Right forelimb (tissue), 1 donor: ENCODE measurements around the gene KCNIP1.

Experiments
- DNase-seq: peaks from one replicate; pipeline ENCODE4 v3.0.0-alpha.2; 2018

KCNIP1 gene

GRCh38 chr5:170632266-170632984 is 128.6 kb downstream of the KCNIP1 start:
- DNase-seq: no peak

DNA sequence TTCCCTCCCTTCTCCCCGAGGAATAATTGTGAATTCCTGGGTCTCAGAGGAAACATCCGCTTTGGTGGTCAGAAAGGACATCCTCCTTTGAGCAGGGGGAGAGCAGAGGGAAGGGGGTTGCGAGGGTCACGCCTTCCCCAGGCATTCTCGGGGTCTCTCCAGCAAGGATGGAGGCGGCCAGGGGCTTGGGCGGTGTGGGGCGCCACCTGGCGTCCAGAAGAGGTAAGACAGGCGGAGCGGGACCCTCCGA is 129.1 kb downstream of the KCNIP1 start:
- DNase-seq: no peak

- peak; percentile 89 for DNase-seq
Observed at GRCh38 chr5:170633235-170634081, 129.6 kb downstream of the KCNIP1 start.

DNA sequence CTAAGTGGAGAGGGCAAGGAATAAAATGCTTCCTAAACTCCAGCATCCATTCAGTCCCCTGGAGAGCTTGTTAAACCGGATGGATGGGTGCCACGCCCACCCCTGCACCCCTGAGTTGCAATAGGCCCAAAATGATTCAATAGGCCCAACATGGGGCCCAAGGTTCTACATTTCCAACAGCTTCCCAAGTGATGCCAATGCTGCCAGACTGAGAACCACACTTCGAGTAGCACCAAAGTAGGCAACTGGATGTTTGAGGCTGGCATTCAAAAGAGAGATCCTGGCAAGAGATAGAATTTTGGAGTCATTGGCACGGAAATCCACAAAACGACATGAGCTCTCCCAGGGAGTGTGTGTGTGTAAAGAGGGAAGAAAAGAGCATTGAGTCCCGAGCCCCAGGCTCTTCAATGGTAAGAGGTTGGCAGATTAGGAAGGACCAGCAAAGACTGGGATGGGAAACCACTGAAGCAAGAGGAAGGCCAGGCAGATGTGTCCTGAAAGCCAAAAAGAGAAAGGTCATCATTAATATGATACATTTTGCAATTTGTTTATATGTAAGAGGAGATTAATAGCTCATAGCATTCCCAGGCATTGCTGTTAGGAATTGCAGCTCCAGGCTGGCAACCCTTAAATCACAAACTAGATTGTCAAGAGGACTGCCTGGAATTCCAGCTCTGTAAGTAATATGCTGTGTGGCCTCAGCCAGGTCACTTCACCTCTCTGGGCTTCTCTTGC is 130.6 kb downstream of the KCNIP1 start:
- no peak for DNase-seq

DNA sequence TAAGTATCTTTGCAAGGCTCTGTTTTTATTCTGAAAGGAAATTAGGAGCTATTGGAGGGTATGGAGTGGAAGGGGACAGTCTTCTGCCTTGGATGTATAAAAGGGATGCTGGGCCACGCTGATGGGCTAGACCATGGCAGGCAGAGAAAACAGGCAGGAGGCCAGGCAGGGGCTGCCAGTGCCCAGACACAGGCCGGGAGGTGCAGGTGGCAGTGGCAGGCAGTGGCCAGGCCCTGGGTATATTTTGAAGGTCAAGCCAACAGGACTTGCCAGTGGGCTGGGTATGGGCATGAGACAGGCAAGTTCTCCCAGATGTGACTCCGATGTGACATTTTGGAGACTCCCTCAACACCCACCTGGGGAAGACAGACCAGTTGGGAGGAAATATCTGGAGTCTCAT is 131.9 kb downstream of the KCNIP1 start:
- DNase-seq: no peak

DNA sequence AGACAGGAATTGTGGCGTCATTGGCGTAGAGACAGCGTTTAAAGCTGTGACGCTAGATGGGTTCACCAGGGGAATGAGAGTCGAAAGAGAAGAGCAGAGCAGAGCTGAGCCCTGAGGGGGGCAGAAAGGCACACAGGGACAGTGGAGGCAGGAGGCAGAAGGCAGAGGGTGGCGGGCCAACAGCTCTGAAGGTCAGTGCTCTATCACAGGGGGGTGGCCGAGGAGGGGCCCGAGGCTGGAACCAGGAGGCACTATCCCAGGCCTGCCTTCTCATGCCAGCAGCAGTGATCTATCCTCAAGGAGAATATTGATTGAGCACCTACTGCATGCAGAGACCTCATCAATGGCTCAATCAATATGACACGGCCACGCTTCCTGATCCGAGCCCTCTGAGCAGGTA is 132.4 kb downstream of the KCNIP1 start:
- DNase-seq: no peak

DNA sequence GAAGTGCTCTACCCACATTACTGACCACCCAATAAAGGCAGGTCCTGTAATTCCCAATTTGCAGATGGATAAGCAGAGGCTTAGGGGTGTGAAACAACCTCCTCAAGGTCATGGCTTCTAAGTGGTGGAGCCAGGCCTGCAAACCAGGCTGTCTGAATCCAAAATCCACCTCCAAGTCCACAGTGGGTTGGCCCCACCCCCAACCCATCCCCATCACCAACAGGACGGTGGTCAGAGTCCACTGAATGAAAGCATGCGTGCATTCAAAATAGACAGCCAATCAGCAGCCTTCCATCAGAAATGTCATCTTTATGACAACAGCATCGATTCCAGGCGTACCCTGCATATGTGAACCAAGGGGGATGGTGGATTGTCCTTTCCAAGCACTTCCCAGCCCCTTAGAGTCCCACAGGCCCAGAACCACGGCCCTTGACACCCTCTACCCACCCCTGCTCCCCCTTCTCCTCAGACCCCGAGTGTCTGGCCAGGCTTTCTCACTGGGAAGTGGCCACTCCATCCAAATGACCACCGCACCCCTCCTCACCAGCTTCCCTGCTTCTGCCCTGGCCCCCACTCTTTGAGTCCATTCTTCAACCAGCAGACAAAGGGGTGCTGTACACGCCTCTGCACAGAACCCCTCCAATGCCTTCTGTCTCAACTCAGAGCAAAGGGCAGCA is 133.1 kb downstream of the KCNIP1 start:
- no peak for DNase-seq

- no peak for DNase-seq
Observed at GRCh38 chr5:170638051-170638450, 134.2 kb downstream of the KCNIP1 start.

GRCh38 chr5:170638454-170639220 is 134.8 kb downstream of the KCNIP1 start:
- peak; percentile 73 for DNase-seq

DNA sequence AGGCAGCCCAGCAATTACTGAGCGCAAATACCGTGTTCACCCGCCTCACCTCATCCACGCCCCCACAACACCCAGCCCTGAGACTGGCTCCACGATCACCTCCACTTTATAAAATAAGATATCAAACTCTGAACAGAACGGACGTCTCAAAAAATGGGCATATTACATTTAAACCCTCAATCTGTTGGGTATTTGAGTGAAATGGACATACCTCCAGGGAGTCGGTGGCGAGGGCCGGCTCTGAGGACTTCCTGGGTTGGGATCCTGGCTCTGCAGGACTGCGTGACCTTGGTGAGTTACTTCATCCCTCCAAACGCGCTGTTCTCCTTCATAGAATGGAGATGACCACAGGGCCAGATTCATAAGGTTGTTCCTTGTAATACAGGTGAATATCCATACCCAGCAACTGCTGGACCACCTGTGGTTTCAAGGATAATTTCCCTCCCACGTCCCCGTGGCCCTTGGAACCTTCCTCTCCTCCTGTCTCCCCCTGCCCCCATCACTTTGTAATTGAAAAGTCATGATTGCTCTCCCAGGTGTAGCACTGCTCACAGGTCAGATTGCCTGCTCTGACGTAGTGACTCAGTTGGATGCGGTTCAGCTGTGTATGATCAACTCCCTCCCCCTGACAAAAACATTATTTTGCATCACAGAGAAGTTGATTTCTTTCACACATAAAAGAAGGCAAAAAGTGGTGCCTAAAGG is 135.6 kb downstream of the KCNIP1 start:
- DNase-seq: peak; percentile 10

DNA sequence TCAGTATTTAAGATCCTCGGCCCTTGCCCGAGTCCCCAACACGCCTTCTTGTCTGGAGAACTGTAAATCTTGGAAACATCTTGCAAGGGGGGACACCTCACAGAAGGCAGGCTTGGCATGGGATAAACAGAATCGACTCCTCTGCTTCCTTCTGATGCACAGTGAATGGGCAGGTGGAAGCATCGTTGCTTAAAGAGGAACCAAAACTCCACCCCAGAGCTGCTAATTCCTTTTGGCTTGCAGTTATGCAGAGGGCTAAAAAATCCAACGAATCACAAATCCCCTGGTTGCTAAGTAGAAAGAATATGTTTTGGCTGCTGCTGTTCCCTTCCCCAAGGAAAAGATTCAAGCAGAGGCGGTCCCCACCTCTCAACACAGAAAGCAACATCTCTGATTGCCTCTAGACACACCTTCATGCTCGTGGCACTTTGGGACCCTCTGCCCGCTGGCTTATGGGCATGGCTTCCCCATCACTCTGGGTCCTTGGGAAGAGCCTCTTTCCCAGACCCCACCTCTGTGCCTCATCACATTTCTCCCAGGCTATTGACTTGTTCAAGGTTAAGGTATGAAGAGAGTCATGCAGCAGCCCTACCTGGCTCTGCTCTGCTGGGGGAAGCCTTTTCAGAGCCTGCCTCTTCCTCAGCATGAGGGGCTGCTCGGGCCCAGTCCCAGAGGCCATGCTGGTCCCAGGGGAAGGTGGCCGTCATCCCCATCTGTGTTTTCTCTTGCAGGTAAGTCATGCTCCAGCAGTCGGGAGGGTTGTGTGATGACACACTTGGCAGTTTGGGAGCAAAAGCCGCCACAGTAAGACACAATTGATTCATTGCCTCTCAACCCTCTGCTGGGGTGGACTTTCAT is 137.1 kb downstream of the KCNIP1 start:
- no peak for DNase-seq

GRCh38 chr5:170641589-170642031 is 137.8 kb downstream of the KCNIP1 start:
- DNase-seq: no peak

DNA sequence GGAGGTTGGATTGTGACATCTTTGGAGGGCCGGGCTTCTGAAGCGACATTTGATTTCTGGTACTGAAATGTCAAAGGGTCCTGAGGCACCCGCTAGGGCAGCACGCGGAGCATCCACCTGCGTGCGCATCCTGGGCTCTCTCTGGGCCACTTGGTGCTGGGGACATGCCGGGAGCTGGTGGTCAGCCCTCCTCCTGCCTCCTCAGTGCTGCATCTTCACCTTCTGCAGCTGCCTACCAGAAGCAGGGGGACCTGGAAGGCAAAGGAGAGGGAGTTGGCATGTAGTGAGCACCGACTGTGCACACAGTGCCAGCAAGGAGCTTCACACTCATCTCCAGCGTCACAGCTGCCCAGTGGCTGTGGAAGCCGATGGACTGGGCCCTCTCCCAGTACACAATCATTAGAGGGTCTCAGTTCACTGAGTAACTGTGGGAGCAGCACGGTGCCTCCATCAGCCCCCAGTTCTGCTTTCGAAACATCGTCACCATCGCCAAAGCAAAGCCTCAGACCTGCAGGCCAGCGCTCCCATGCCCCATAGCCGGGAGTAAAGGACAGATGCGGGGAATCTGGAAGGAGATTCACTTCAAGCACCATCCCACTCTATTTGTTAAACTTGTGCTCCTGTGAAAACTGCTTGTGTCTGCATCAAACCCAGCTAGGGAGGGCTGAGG is 138.4 kb downstream of the KCNIP1 start:
- no peak for DNase-seq

DNA sequence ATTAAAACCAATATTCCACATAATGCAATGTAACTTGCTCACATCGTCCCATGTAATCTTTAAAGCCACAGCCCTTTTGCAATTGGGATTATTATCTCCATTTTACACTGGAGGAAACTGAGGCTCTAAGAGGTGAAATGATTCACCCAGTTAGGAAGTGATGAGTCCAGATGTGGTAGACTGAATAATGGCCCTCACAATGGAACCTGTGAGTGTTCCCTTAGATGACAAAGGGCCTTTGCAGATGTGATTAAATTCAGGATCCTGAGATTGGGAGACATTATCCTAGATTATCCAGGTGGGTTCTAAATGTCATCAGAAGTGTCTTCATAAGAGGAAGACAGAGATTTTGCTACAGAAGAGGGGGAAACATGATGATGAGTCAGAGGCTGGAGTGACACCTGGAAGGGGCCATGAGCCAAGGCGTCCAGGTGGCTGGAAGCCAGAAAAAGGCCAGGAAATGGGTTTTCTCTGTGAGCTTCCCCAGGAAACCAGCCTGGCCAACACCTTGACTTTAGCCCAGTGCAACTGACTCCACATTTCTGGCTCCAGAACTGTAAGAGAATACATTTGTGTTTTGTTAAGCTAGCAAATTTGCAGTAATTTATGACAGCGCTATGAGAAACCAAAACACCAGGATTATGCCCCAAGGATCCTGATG is 139.1 kb downstream of the KCNIP1 start:
- no peak for DNase-seq

DNA sequence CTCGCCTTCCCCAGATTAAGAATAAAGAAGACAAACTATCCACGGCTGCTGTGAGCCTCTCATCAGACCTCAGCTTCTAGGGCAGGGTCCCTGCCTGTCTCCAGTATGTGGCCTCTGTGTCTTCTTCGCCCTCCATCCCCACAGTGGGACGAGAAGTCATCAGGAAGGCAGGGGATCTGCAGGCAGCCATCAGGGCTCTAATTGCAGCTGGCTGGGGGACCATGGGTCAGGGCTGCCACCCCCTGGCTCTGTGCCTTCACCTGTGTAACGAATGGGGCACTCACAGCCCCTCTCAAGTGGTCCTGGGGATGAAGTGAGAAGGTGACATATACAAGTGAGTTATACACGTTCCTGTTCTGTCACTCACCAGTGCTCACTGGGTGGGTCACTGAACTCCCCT is 139.8 kb downstream of the KCNIP1 start:
- DNase-seq: peak; percentile 26

DNA sequence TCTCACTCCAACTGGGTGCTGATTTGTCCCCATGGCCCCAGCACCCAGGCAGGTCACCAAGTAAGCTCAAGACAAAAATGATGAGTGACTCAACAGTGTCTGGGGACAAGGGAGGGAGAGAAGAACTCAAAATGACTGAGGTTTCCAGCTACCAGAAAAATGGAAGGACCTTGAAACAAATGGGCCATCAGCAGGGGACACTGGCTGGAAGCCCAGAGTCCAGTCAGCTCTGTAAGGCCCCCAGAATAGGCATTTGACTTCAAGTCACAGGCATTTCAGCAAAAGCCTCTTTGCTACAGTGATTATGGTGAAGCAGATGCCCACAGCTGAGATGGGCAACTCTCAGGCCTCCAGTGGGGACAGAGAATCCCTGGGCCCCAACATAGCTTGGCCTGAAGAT is 140.7 kb downstream of the KCNIP1 start:
- peak; percentile 2 for DNase-seq

- DNase-seq: no peak
Observed at GRCh38 chr5:170648541-170648940, 144.7 kb downstream of the KCNIP1 start.

DNA sequence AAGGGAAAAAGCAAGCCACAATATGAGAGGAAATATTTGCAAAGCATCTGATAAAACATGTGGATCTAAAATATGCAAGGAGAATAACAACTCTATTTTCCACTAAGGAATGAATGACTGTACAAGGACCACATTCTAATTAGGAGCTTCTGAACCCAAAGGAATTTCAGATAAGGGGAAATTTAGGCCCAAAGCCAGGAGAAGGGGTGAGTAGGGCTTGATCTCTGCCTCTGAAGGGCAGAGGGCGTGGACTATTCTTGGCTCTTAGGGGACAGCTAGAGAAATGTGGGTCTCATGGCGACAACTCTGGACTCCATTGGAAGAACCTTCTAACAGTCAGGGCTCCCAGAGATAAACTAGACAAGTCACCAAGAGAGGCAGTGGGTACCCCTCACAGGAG is 147.0 kb downstream of the KCNIP1 start:
- DNase-seq: no peak

DNA sequence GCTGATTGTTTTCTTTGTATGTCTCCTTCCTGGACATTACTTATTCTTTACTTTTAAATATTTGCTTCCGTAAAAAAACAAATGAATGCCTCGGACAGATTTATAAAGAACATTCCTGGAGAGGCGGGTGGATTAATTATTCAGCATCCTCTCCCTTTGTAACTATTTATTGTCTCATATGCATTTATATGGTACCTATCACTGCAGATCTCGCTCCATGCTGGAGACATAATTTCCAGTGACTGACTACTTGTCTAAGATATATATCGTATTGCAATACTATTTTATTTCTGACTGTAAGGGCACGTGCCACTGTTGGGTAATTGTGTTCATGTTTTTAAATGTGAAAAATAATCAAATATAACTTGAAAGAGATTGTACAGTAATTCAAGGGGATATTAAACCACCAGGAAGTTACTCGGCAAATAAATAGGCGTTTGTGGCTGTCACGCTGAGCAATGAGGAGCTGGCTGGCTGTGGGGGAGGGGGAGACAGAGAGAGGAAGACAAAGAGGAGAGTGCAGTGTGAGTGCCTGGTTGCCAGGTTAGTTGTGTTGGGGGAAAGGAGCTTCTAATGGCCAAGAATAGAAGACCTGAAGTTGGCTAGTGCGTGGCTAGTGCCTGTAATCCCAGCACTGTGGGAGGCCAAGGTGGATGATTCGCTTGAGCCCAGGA is 147.9 kb downstream of the KCNIP1 start:
- DNase-seq: no peak
